ENCODE results near the gene ABHD10. TPM values are rescaled to one million over a fixed set of nuclear protein-coding genes. Genes with fewer than 3 reads are reported as not detected.

The ABHD10 gene
- total and polyA plus RNA-seq, 10 of the 15 experiments (the other 5 are each of a cell fraction or from before 2014, with no cell fraction given), result 12.3 to 51.0 (median 28.9) TPM

GRCh38 chr3:111972891-111973290 is 5.9 kb upstream of the ABHD10 start (continued):
- no peak for TF ChIP-seq PRDM15 (CRISPR knock-in tag; IDR thresholded peaks at IDR 0.05)

DNA sequence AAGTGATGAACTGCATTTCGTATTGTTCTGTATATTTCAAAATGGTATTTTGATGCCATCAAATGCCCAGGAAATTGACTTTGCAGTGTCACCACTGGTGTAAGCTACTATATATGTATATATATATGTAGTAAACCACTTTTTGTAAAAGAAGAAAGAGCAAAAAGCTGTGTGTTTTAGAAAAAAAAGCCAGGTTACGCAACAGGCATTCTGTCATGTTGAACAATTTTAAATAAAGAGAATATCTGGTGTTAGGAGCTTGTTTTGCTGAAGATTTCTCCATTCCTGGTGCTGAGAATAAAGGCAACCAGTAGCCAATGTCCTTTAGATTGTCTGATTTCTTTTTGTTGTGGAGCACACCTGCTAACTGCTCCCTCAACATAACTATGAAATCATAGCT is 3.7 kb upstream of the ABHD10 start:
- no peaks in the 10 kb centered on the region for H3K27me3 ChIP-seq (replicated peaks in 1 of 2; ENCODE audit: control insufficient read depth in 2 of 2, insufficient read depth in 2 of 2, low read length in 1 of 2)
- no peak overlapping the region for H3K4me3 ChIP-seq
- CTCF ChIA-PET, result interaction anchor here (1.2 to 3.6 kb wide), 5 partner anchors 14 to 306 kb away, joined by 4 to 22 read pairs (median 9); no protein-coding TSS in a partner anchor
- WGBS (ENCODE audit: insufficient coverage, insufficient replicate concordance, low lambda C conversion rate, missing lambda C conversion rate), result 71% methylated on average over 2 of the region's 2 CpGs
- H3K4me2 ChIP-seq (ENCODE audit: control insufficient read depth, insufficient read depth), result no peak overlapping the region
- POLR2A ChIA-PET, result interaction anchor here (1.5 kb wide), 1 partner anchor 115 kb away, joined by 3 read pairs; no protein-coding TSS in a partner anchor
- SMC1A ChIA-PET (ENCODE audit: uncharacterized antibody, unreplicated experiment), result interaction anchor here (0.9 to 23.3 kb wide), 7 partner anchors 13 to 308 kb away, joined by 3 to 424 read pairs (median 3); no protein-coding TSS in a partner anchor
- ATAC-seq (no peak), DNase-seq (ENCODE audit: low read depth, low spot score) (no peak), FAIRE-seq (no peak)
- no peaks in the 10 kb centered on the region for H3K4me1 ChIP-seq (ENCODE audit: control insufficient read depth, insufficient read depth, low read length)
- H3K27ac ChIP-seq (ENCODE audit: control insufficient read depth, insufficient read depth), result no peak overlapping the region
- no peak overlapping the region for H3K9ac ChIP-seq (ENCODE audit: control insufficient read depth, insufficient read depth, low read length)
- no peak overlapping the region for H2AFZ ChIP-seq (ENCODE audit: control insufficient read depth, low read depth, low read length)
- in situ Hi-C loops (cut with MboI), result loop anchor here (10.0 kb wide), 1 partner anchor 400 kb away; no protein-coding TSS in a partner anchor
- no peaks in the 10 kb centered on the region for H3K9me3 ChIP-seq (replicated peaks; ENCODE audit: control insufficient read depth, insufficient read depth, low read length)
- TF ChIP-seq, protein P1, sequence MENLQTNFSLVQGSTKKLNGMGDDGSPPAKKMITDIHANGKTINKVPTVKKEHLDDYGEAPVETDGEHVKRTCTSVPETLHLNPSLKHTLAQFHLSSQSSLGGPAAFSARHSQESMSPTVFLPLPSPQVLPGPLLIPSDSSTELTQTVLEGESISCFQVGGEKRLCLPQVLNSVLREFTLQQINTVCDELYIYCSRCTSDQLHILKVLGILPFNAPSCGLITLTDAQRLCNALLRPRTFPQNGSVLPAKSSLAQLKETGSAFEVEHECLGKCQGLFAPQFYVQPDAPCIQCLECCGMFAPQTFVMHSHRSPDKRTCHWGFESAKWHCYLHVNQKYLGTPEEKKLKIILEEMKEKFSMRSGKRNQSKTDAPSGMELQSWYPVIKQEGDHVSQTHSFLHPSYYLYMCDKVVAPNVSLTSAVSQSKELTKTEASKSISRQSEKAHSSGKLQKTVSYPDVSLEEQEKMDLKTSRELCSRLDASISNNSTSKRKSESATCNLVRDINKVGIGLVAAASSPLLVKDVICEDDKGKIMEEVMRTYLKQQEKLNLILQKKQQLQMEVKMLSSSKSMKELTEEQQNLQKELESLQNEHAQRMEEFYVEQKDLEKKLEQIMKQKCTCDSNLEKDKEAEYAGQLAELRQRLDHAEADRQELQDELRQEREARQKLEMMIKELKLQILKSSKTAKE (IDR thresholded peaks at IDR 0.05; ENCODE audit: low read depth, poor library complexity, severe bottlenecking), result no peak
- TF ChIP-seq NR2F1 (conservative IDR thresholded peaks at IDR 0.05) (no peak), BMI1 (IDR thresholded peaks at IDR 0.05; ENCODE audit: borderline replicate concordance) (no peak)
- no peaks in the 10 kb centered on the region for H3K36me3 ChIP-seq (ENCODE audit: control insufficient read depth in 2 of 2, insufficient read depth in 2 of 2, low read length in 1 of 2)
- H4K20me1 ChIP-seq (ENCODE audit: control insufficient read depth, insufficient read depth), result no peaks in the 10 kb centered on the region
- RAD21 ChIA-PET (ENCODE audit: unreplicated experiment), result interaction anchor here (0.9 to 10.6 kb wide), 5 partner anchors 23 to 306 kb away, joined by 3 to 177 read pairs (median 4); partner anchors contain the start of gene TAGLN3
- intact Hi-C loops (cut with micrococcal nuclease; ENCODE audit: unreplicated experiment), result no loop called here
- no TSS peak for BruUV-seq (replicated peaks)
- peaks cover 12% of the 10 kb centered on the region for H3K79me2 ChIP-seq (ENCODE audit: control insufficient read depth, insufficient read depth, low read length)

Data from GM12878 (cell line).